Measurements from ENCODE around the gene PROB1. TPM values are rescaled to one million over a fixed set of nuclear protein-coding genes. Genes with fewer than 3 reads are reported as not detected.
A peak's percentile ranks its signal among the peaks of the same experiment; 100 is the strongest.

The PROB1 gene
- total RNA-seq, 1 donor from 2014 or later = 0.86 TPM

GRCh38 chr5:139382807-139383206 lies 12.1 kb downstream of the PROB1 start:
- no peak for ATAC-seq
- H3K36me3 ChIP-seq = no peaks in the 10 kb centered on the region
- H3K4me1 ChIP-seq = peaks cover 11% of the 10 kb centered on the region
- TF ChIP-seq CTCF (IDR thresholded peaks at IDR 0.05) = no peak
- H3K27me3 ChIP-seq (ENCODE audit: low read depth) = no peaks in the 10 kb centered on the region
- H3K9me3 ChIP-seq = no peaks in the 10 kb centered on the region
- H3K27ac ChIP-seq = no peak overlapping the region
- no peak overlapping the region for H3K4me3 ChIP-seq
- DNase-seq = no peak
- intact Hi-C loops (cut with DNase I) = no loop called here

- ATAC-seq (no peak), DNase-seq (no peak)
- no peaks in the 10 kb centered on the region for H3K36me3 ChIP-seq
- H3K27ac ChIP-seq = no peak overlapping the region
- intact Hi-C loops (cut with DNase I) = no loop called here
- no peaks in the 10 kb centered on the region for H3K9me3 ChIP-seq
- no peak overlapping the region for H3K4me3 ChIP-seq
- no peak for TF ChIP-seq CTCF (IDR thresholded peaks at IDR 0.05)
- H3K4me1 ChIP-seq = peaks cover 7% of the 10 kb centered on the region
- no peaks in the 10 kb centered on the region for H3K27me3 ChIP-seq (ENCODE audit: low read depth)
Measured at GRCh38 chr5:139381837-139382761, 12.8 kb downstream of the PROB1 start.

GRCh38 chr5:139379626-139380449 lies 15.1 kb downstream of the PROB1 start:
- no peak for TF ChIP-seq CTCF (IDR thresholded peaks at IDR 0.05)
- no peak for DNase-seq
- Histone ChIP-seq H3K4me1 (peaks cover 3% of the 10 kb centered on the region), H3K9me3 (no peaks in the 10 kb centered on the region), H3K36me3 (peaks cover 3% of the 10 kb centered on the region), H3K4me3 (no peak overlapping the region), H3K27ac (no peak overlapping the region), H3K27me3 (ENCODE audit: low read depth) (no peaks in the 10 kb centered on the region)
- intact Hi-C loops (cut with DNase I) = no loop called here
- ATAC-seq = no peak

- Histone ChIP-seq H3K27me3 (ENCODE audit: low read depth) (no peaks in the 10 kb centered on the region), H3K36me3 (peaks cover 8% of the 10 kb centered on the region), H3K9me3 (no peaks in the 10 kb centered on the region), H3K4me3 (no peak overlapping the region), H3K4me1 (no peaks in the 10 kb centered on the region), H3K27ac (no peak overlapping the region)
- ATAC-seq (no peak), DNase-seq (no peak)
- TF ChIP-seq CTCF (IDR thresholded peaks at IDR 0.05) = no peak
- intact Hi-C loops (cut with DNase I) = no loop called here
Measured at GRCh38 chr5:139378941-139379361, 16.0 kb downstream of the PROB1 start.

- H3K9me3 ChIP-seq = no peaks in the 10 kb centered on the region
- DNase-seq = no peak
Measured at GRCh38 chr5:139378101-139378825, 16.6 kb downstream of the PROB1 start.

More at GRCh38 chr5:139378101-139378825, 16.6 kb downstream of the PROB1 start:
- Histone ChIP-seq H3K36me3 (peaks cover 15% of the 10 kb centered on the region), H3K4me1 (no peaks in the 10 kb centered on the region), H3K27me3 (ENCODE audit: low read depth) (no peaks in the 10 kb centered on the region), H3K27ac (no peak overlapping the region), H3K4me3 (no peak overlapping the region)
- TF ChIP-seq CTCF (IDR thresholded peaks at IDR 0.05) = no peak
- intact Hi-C loops (cut with DNase I) = no loop called here
- ATAC-seq = peak in 1 of 2 donors; percentile 4
